Transverse colon (tissue), 4 donors: ENCODE results near the gene TECTA. TPM values are rescaled to one million over a fixed set of nuclear protein-coding genes. Genes with fewer than 3 reads are reported as not detected.

ENCODE experiments used
- DNase-seq: peaks from one replicate; pipeline ENCODE4 v3.0.0-alpha.2; 2019
- H3K27ac ChIP-seq, 4 donors: fragments of 200-600 bp; sonication (generic); 2 replicates each; pipeline ENCODE4 v1.5.1; 2016 to 2018; ENCODE audit warnings: inconsistent platforms in 4 of 4
- H3K27me3 ChIP-seq: fragments of 200-600 bp; sonication (generic); 2 replicates; pipeline ENCODE4 v1.5.1; 2017; ENCODE audit warnings: inconsistent platforms
- H3K36me3 ChIP-seq, 4 donors: fragments of 200-600 bp; sonication (generic); 2 replicates each; pipeline ENCODE4 v1.5.1; 2017 to 2019; ENCODE audit warnings: inconsistent platforms in 4 of 4
- H3K4me1 ChIP-seq, 4 donors: fragments of 200-600 bp; sonication (generic); 2 replicates each; pipeline ENCODE4 v1.5.1; 2017 to 2020; ENCODE audit warnings: inconsistent platforms in 4 of 4
- H3K4me3 ChIP-seq, 4 donors: fragments of 200-600 bp; sonication (generic); 1 replicate in 1 of 4; 2 replicates in 3 of 4; pipeline versions ENCODE4 v1.5.1 to v1.6.1; 2017 to 2019; ENCODE audit warnings: inconsistent platforms in 4 of 4
- H3K9me3 ChIP-seq, 2 donors: fragments of 200-600 bp; sonication (generic); 2 replicates each; pipeline ENCODE4 v1.5.1; 2017 to 2019; ENCODE audit warnings: inconsistent platforms in 2 of 2
- EP300 ChIP-seq: sonication (generic); formaldehyde crosslinking; IDR thresholded peaks from one replicate; pipeline ENCODE4 v1.6.1; 2017; ENCODE audit warnings: antibody characterized with exemption, low read depth
- POLR2A ChIP-seq: fragments of 450-650 bp; IDR thresholded peaks from one replicate; pipeline ENCODE4 v1.6.1; 2016; ENCODE audit warnings: antibody characterized with exemption, mild to moderate bottlenecking, moderate library complexity
- POLR2AphosphoS5 ChIP-seq, 3 donors: sonication (generic); formaldehyde crosslinking; IDR thresholded peaks; one replicate each; pipeline ENCODE4 v1.6.1; 2016; ENCODE audit warnings: antibody characterized with exemption in 3 of 3
- WGBS, 2 donors: methylation state at CpG; one replicate each; pipeline ENCODE4 v1.1.5; 2018; ENCODE audit warnings: low coverage in 1 of 2; 5-methylcytosine and 5-hydroxymethylcytosine counted together
- in situ Hi-C, 4 donors: fragments of 200-750 bp; cut with MboI; loops; one replicate each; pipeline versions ENCODE4 v1.15.0 to v1.15.1; 2017; ENCODE audit warnings: low sequenced_read_pairs in 3 of 4, low pct_ligation_motif_present in 1 of 4, low pct_unique_long_range_greater_than_20kb in 1 of 4
- intact Hi-C: fragments of 100-400 bp; cut with DNase I; formaldehyde crosslinking; loops from one replicate; pipeline ENCODE4 v1.15.1; 2023; ENCODE audit warnings: low total_unique reads
- total RNA-seq, 4 donors: library from RNA; depleted of rRNA; stranded (reverse); fragments of >200 nt; gene quantifications; one replicate each; pipeline ENCODE4 v1.1.0, GENCODE V29; 2016
- TF ChIP-seq, protein P1 (sequence below), 5 experiments: fragments of 200-600 bp in 3 of 5; fragments of 450-650 bp in 2 of 5; sonication (generic) in 3 of 5; IDR thresholded peaks; 1 replicate in 2 of 5; 2 replicates in 3 of 5; pipeline ENCODE4 v1.5.1; 2016 to 2017; ENCODE audit warnings: antibody characterized with exemption in 5 of 5, inconsistent platforms in 3 of 5, mild to moderate bottlenecking in 2 of 5, moderate library complexity in 1 of 5

TECTA gene, protein sequence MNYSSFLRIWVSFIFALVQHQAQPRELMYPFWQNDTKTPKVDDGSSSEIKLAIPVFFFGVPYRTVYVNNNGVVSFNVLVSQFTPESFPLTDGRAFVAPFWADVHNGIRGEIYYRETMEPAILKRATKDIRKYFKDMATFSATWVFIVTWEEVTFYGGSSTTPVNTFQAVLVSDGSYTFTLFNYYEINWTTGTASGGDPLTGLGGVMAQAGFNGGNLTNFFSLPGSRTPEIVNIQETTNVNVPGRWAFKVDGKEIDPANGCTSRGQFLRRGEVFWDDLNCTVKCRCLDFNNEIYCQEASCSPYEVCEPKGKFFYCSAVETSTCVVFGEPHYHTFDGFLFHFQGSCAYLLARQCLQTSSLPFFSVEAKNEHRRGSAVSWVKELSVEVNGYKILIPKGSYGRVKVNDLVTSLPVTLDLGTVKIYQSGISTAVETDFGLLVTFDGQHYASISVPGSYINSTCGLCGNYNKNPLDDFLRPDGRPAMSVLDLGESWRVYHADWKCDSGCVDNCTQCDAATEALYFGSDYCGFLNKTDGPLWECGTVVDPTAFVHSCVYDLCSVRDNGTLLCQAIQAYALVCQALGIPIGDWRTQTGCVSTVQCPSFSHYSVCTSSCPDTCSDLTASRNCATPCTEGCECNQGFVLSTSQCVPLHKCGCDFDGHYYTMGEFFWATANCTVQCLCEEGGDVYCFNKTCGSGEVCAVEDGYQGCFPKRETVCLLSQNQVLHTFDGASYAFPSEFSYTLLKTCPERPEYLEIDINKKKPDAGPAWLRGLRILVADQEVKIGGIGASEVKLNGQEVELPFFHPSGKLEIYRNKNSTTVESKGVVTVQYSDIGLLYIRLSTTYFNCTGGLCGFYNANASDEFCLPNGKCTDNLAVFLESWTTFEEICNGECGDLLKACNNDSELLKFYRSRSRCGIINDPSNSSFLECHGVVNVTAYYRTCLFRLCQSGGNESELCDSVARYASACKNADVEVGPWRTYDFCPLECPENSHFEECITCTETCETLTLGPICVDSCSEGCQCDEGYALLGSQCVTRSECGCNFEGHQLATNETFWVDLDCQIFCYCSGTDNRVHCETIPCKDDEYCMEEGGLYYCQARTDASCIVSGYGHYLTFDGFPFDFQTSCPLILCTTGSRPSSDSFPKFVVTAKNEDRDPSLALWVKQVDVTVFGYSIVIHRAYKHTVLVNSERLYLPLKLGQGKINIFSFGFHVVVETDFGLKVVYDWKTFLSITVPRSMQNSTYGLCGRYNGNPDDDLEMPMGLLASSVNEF (N-terminal part only)
- 1 to 10 TPM in 1 of 4 donors, under 1 TPM in 3; 0.20 to 1.1 (median 0.44) TPM for total RNA-seq

DNA sequence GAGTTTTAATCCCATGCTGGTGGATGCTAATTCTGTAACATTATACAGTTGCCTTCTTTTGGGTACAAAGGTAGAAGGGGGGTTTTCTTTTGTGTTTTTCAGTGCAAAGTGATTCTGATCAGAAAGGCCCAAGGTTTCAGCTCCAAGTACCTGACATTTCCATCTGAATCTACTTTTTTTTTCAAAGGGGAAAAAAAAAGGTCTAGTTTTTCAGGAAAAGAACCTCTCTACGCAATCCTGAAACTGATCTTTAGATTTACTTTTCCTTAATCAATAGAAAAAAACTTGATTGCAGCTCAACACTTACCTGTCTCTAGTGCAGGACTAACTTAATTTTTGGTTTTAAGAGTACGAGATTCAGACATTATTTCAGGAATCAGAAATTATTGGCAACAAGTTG, at the start of gene TECTA:
TECTA (plus strand) TSS at position 301 of the 400 bp plus-strand sequence. CDS start 1,423 bp downstream, outside the sequence.
- DNase-seq, result no peak
- Histone ChIP-seq H3K36me3 (no peaks in the 10 kb centered on the region), H3K27ac (no peak within 1 kb of the TSS), H3K4me3 (no peak within 1 kb of the TSS), H3K4me1 (peaks cover 0 to 13% (median 0%) of the 10 kb centered on the region in 4 donors), H3K9me3 (no peaks in the 10 kb centered on the region), H3K27me3 (no peaks in the 10 kb centered on the region)
- TF ChIP-seq, protein P1, sequence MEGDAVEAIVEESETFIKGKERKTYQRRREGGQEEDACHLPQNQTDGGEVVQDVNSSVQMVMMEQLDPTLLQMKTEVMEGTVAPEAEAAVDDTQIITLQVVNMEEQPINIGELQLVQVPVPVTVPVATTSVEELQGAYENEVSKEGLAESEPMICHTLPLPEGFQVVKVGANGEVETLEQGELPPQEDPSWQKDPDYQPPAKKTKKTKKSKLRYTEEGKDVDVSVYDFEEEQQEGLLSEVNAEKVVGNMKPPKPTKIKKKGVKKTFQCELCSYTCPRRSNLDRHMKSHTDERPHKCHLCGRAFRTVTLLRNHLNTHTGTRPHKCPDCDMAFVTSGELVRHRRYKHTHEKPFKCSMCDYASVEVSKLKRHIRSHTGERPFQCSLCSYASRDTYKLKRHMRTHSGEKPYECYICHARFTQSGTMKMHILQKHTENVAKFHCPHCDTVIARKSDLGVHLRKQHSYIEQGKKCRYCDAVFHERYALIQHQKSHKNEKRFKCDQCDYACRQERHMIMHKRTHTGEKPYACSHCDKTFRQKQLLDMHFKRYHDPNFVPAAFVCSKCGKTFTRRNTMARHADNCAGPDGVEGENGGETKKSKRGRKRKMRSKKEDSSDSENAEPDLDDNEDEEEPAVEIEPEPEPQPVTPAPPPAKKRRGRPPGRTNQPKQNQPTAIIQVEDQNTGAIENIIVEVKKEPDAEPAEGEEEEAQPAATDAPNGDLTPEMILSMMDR (IDR thresholded peaks at IDR 0.05), result no peak
- TF ChIP-seq EP300 (no peak), POLR2A (no peak), POLR2AphosphoS5 (IDR thresholded peaks at IDR 0.05) (no peak)
- in situ Hi-C loops, result loop anchor here in 2 of 4 donors (25.0 kb wide), 2 partner anchors 164 to 589 kb away; partner anchors contain the start of gene GRIK4 (in 1 of the 2)
- 91 to 96% methylated on average over 2 of the region's 2 CpGs for WGBS, 2 donors
- intact Hi-C loops, result no loop called here

DNA sequence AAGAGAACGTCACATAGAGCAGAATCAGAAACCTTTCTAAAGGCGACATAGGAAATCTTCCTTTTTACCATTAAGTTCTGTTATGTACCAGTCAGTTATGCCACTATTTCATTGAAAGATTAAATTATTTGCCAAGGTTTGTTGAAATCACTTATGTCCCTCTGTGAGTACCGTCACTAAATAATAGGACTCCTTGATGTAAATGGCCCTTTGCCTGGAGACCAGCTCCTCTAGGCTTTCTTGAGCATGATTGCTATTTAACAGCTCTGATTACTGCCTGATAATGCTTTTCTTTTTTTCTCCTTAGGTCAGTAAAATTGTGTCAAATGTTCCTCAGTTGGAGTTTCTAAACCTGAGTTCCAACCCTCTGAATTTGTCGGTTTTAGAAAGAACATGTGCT, 47.8 kb upstream of the TECTA start:
- in situ Hi-C loops (no loop called here), intact Hi-C loops (no loop called here)
- WGBS, 2 donors, result 90 to 98% methylated on average over 4 of the region's 4 CpGs
- Histone ChIP-seq H3K27ac (no peak overlapping the region), H3K9me3 (no peaks in the 10 kb centered on the region), H3K4me3 (no peak overlapping the region), H3K27me3 (no peaks in the 10 kb centered on the region), H3K36me3 (peaks cover 0 to 38% (median 6%) of the 10 kb centered on the region in 4 donors), H3K4me1 (no peaks in the 10 kb centered on the region)
- no peak for DNase-seq
- TF ChIP-seq EP300, result no peak
- TF ChIP-seq, protein P1 (IDR thresholded peaks at IDR 0.05), result no peak
- TF ChIP-seq POLR2AphosphoS5 (IDR thresholded peaks at IDR 0.05), result no peak
- no peak for TF ChIP-seq POLR2A

DNA sequence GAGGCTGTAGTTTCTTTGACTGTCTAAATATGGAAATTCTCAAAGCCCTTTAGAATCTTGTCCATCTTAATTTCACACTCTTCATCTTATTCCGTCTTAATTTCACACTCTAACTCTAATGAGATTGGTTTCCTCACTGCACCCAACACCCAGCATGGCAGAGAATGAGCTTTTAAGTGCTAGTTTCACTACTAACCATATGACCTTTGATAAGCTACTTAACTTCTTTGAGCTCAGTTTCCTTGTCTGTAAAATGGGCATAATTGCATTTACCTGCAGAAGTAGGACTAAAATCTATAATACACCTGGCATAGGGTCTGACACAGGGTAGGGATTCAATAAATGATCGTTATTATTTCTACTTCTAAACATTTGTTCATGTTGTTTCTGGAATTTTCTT, 46.8 kb upstream of the TECTA start:
- no peak for TF ChIP-seq POLR2AphosphoS5 (IDR thresholded peaks at IDR 0.05)
- TF ChIP-seq, protein P1 (IDR thresholded peaks at IDR 0.05), result no peak
- no peak for TF ChIP-seq POLR2A
- no peaks in the 10 kb centered on the region for H3K4me1 ChIP-seq
- no peak for DNase-seq
- H3K36me3 ChIP-seq, result peaks cover 0 to 38% (median 3%) of the 10 kb centered on the region in 4 donors
- H3K9me3 ChIP-seq, result no peaks in the 10 kb centered on the region
- in situ Hi-C loops, result no loop called here
- 80 to 99% methylated on average over 2 of the region's 2 CpGs for WGBS, 2 donors
- H3K27me3 ChIP-seq, result no peaks in the 10 kb centered on the region
- intact Hi-C loops, result no loop called here
- no peak overlapping the region for H3K27ac ChIP-seq
- no peak overlapping the region for H3K4me3 ChIP-seq
